DND-41 (cell line): ENCODE results near the gene EIPR1.

Experiments
- CTCF ChIP-seq: IDR thresholded peaks from 2 replicates; pipeline ENCODE4 v1.5.1; 2012; ENCODE audit warnings: borderline replicate concordance, low read length, moderate library complexity, mild to moderate bottlenecking; ENCODE audit not compliant: poor library complexity, severe bottlenecking; ENCODE audit errors: extremely low read depth
- EZH2 ChIP-seq: IDR thresholded peaks from 3 replicates; pipeline ENCODE4 v1.6.1; 2012; ENCODE audit warnings: borderline replicate concordance, low read depth, mild to moderate bottlenecking, moderate library complexity, low read length, inconsistent platforms; ENCODE audit not compliant: severe bottlenecking

- TF ChIP-seq CTCF, result no peak
- no peak for TF ChIP-seq EZH2
Observed at GRCh38 chr2:3324404-3325281, 53.0 kb downstream of the EIPR1 start.
